GM21381 (cell line): ENCODE data around the gene ZBTB16.

Experiments used
- ATAC-seq: cut with Tn5 transposase; IDR thresholded peaks from one replicate; pipeline ENCODE4 v1.9.1; 2021; ENCODE audit warnings: mild to moderate bottlenecking, moderate library complexity; ENCODE audit not compliant: unreplicated experiment

Gene ZBTB16

GRCh38 chr11:114178656-114179055 lies 119.1 kb downstream of the ZBTB16 start:
- no peak for ATAC-seq

- ATAC-seq: no peak
Measured at GRCh38 chr11:114179234-114179941, 119.9 kb downstream of the ZBTB16 start.

GRCh38 chr11:114180301-114181055 lies 121.0 kb downstream of the ZBTB16 start:
- ATAC-seq: no peak

GRCh38 chr11:114181195-114181594 lies 121.7 kb downstream of the ZBTB16 start:
- no peak for ATAC-seq

GRCh38 chr11:114181752-114182151 lies 122.2 kb downstream of the ZBTB16 start:
- ATAC-seq: no peak

GRCh38 chr11:114182471-114183043 lies 123.0 kb downstream of the ZBTB16 start:
- ATAC-seq: no peak

- ATAC-seq: no peak
Measured at GRCh38 chr11:114183044-114183511, 123.6 kb downstream of the ZBTB16 start.

GRCh38 chr11:114185436-114185835 lies 125.9 kb downstream of the ZBTB16 start:
- ATAC-seq: no peak

- ATAC-seq: no peak
Measured at GRCh38 chr11:114187173-114187572, 127.7 kb downstream of the ZBTB16 start.

GRCh38 chr11:114188851-114189570 lies 129.5 kb downstream of the ZBTB16 start:
- ATAC-seq: no peak

GRCh38 chr11:114190630-114191029 lies 131.1 kb downstream of the ZBTB16 start:
- no peak for ATAC-seq

GRCh38 chr11:114191893-114192292 lies 132.4 kb downstream of the ZBTB16 start:
- ATAC-seq: no peak

- ATAC-seq: no peak
Measured at GRCh38 chr11:114192841-114193389, 133.4 kb downstream of the ZBTB16 start.

- ATAC-seq: no peak
Measured at GRCh38 chr11:114193730-114194679, 134.5 kb downstream of the ZBTB16 start.

- ATAC-seq: no peak
Measured at GRCh38 chr11:114194702-114195101, 135.2 kb downstream of the ZBTB16 start.

- no peak for ATAC-seq
Measured at GRCh38 chr11:114195151-114195550, 135.6 kb downstream of the ZBTB16 start.

GRCh38 chr11:114195981-114196731 lies 136.6 kb downstream of the ZBTB16 start:
- ATAC-seq: no peak

GRCh38 chr11:114196997-114197703 lies 137.6 kb downstream of the ZBTB16 start:
- no peak for ATAC-seq
